Activated CD4-positive, alpha-beta T cell treated with anti-CD3 and anti-CD28 coated beads, Interleukin-2, amount 50 U/mL, for 48 hours (primary cell): ENCODE measurements around the gene TBC1D7.
A peak's percentile ranks its signal among the peaks of the same experiment; 100 is the strongest.

Experiments
- DNase-seq, 2 experiments: peaks; one replicate each; pipeline ENCODE4 v3.0.0-alpha.2; 2020

TBC1D7 gene

GRCh38 chr6:13328076-13328874 is at the start of gene TBC1D7:
Gene TBC1D7, minus strand, starts transcription at chr6:13328537. Its CDS starts 1,639 bp downstream, at chr6:13326898.
- DNase-seq: peak; percentile 92 to 93

DNA sequence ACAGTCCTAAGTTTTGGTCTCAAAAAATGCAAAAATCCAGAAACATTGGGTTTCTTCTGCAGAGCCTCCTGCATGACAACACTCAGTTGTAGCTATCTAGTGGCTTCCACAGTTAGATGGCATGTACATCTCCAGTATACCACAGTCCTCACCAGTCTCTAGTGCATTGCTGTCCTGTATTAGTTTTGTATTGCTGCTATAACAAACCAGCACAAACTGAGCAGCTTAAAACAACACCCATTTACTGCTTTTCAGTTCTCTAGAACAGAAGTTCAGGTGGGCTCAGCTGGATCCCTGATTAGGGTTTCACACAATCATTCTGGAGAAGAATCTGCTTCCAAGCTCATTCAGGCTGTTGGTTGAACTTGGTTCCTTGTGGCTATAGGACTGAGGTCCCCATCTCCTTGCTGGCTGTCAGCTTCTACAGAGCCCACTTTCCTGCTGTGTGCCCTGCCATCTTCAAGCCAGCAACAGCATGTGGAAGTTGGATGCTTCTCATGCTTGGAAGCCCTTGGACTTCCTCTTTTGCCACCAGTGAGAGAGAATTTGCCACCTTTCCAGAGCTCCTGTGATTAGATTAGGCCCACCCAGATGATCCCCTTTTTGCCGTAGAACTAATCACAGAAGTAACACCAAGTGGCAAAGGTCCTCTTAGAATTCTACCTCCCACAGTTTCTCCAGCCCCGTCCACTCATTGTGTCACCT is 48.9 kb upstream of the TBC1D7 start:
- no peak for DNase-seq

GRCh38 chr6:13375360-13375878 is 47.1 kb upstream of the TBC1D7 start:
- peak; percentile 51 to 58 for DNase-seq

GRCh38 chr6:13373919-13374318 is 45.6 kb upstream of the TBC1D7 start:
- no peak for DNase-seq

GRCh38 chr6:13373488-13373886 is 45.1 kb upstream of the TBC1D7 start:
- no peak for DNase-seq

GRCh38 chr6:13372688-13373487 is 44.6 kb upstream of the TBC1D7 start:
- no peak for DNase-seq

- DNase-seq: no peak
These were observed 43.7 kb upstream of the TBC1D7 start for GRCh38 chr6:13372076-13372475.

GRCh38 chr6:13371421-13372072 is 43.2 kb upstream of the TBC1D7 start:
- no peak for DNase-seq

- no peak for DNase-seq
These were observed 42.3 kb upstream of the TBC1D7 start for GRCh38 chr6:13370623-13371022.

DNA sequence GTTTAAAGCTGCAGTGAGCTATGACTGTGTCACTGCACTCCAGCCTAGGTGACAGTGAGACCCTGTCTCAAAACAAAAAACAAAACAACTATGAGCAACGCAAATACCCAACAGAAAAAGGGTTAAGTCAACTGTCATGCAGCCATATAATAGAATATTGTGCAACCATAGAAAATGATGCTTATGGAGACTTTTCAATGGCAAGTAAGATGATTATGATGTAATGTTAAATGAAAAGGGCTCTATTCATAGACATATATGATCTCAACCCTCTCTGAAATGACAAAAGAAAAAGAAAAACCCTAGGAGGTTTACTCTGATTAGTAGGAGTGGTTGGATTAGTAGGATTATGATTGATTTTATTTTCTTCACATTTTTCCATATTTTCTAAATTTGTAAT is 41.3 kb upstream of the TBC1D7 start:
- DNase-seq: no peak

DNA sequence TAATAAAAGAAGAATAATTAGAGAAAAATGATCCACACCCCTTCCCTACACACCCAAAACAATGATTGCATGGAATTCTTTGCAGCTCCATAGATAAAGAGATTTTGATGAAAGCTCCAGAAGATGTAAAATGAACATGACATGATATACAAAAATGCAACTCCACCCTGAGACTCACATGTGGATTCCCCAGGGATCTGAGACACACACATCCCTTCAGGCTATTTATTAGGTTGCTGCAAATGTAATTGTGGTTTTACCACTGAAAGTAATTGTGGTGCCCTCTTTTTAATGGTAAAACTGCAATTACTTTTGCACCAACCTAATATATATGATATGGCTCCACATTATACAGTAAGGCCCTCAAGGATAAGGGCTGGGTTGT is 40.4 kb upstream of the TBC1D7 start:
- no peak for DNase-seq

DNA sequence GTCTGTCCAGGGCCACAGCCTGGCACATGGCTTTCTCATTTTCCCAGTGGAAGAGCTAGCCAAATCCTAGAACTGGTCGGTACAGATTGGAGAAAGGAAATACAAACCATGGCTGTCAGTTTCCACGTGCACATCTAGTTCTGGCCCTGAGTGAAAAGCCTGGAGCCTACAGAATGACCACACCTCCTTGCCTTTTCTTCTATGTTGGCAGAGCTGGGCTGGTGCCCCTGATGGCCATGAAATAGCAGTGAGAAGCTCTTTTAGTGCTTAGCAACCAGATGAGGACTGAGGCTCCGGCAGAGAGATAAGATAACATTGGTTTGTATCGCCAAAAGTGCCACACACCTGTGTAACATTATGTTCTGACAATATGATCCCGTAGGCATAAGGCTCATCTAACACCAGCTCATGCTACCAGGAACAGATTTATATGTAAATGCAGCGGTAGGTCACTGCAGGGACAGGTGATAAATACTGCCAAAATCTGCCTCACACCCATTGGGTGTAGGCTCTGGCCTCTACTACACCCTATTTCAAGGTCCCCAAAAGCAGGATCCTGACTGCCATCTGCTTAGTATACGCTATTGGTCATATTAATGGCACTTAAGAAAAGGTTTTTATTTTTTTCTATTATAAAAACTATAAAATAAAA is 39.9 kb upstream of the TBC1D7 start:
- DNase-seq: no peak

- no peak for DNase-seq
These were observed 39.1 kb upstream of the TBC1D7 start for GRCh38 chr6:13367396-13367795.

GRCh38 chr6:13365320-13365719 is 37.0 kb upstream of the TBC1D7 start:
- no peak for DNase-seq

GRCh38 chr6:13364842-13365241 is 36.5 kb upstream of the TBC1D7 start:
- no peak for DNase-seq

DNA sequence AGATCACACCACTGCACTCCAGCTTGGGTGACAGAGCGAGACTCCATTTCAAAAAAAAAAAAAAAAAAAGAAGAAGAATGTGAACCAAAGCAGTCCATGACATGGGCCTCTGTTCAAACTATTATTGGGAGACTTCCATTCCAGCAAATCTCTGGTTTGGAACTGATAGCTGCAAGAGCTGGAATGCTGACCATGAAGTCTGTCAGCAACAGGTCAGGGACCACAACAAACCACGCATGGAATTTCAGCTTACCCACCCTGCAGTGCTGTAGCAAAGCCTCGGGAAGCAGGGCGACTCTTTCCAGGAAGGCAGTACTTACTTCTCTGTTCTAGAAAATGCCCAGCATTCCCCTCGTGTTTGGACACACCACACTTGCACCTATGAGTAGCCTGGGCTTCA is 34.1 kb upstream of the TBC1D7 start:
- DNase-seq: no peak

DNA sequence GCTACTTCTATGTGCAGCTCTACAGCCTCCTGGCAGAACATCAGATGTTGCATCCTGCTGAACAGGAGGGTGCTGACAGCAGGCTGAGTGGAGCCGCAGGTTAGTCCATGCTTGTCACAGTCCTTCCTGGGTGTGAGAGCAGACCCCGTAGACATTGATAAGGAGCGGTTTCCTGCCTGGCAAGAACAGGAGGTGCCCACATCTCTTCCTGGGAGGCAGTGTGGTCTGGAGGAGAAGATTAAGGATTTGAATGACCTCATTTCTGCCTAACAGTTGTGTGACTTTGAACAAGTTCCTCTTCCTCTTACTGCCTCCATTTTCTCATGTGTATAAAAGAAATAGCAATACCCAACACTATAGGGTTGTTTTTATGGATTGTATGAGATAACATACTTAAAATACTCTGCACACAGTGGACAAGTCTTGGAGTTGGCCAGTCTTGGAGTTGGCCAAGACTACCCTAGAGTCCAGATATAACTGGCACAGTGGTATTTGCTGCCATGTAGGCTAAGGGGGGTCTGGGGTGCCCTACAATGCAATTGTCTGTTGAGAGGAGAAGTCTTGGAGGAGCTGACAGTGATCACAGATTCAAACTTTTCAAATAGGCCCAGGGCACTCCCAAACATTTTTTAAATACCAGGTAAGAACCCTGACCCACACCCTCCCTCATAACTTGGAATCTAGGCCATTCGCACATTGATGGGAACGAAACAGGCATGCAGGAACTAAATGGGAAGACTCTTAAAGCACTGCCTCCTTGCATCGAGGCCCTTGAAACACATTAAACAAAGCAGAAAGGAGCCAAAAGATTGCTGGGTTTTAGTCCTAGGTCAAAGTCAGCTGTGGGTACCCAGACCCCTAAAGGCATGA is 32.6 kb upstream of the TBC1D7 start:
- DNase-seq: no peak

DNA sequence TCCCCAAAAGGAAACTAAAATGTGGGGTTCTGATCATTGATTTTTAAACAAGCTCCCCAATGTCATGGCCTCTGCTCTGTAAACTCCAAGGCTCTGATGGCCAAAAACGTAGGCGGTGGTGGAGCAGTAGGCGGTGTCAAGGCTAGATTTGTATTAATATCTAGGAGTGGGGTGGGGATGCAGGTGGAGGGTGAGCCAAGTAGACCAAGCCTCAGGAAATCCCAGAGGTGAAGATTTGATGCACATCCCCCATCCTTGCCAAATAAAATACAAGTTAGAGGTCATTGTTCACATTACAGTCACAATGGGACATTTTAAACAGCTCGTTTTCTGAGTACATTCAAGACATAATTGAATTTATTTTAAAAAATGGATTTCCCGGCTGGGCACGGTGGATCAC is 30.9 kb upstream of the TBC1D7 start:
- DNase-seq: no peak

DNA sequence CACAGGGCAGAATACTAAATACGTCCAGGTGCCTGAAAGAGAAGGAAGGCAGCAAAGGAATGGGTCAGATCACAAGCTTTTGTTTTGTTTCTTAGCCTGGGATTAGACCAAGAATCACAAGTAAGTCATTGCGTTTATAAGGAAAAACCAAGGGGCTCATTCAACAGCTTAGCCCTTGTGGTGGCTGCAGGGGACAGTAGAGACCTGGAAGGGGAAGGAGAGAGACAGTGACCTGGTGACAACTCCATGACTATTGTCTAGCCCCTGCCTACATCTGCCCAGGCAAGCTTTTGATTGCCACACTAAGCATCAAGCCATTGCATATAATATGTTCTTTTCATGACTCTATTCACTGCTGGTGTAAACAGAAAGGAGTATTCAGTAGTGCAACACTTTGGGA is 30.2 kb upstream of the TBC1D7 start:
- no peak for DNase-seq

DNA sequence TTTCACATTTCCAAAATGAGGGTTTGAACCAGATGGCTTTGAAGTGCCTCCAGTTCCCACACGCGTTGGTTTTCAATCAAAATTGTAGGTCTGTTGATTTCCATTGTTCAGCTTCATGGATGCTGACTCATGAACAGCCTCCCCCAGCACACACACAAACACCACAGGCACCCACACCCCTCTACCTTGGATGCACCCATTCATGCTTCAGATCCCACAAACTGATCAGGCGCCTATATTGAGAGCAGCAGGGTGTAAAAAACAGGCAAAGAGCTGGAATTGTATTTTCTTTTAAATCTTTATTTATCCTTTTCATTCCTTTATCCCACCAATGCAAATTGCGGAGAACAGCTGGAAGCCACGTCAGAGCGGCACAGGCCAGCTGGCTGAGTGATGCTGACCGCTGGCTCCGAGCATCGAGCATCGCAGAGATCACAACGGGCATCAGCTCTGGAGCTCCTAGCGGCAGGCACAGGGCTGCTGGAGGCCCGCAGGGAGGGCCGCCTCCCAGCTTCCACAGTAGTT is 29.3 kb upstream of the TBC1D7 start:
- no peak for DNase-seq
